Gastrocnemius medialis (tissue), 4 donors: Measurements from ENCODE around the gene ARRDC2.
A peak's percentile ranks its signal among the peaks of the same experiment; 100 is the strongest.

Experiments used
- POLR2A ChIP-seq, 2 donors: fragments of 450-650 bp; IDR thresholded peaks; one replicate each; pipeline ENCODE4 v1.6.1; 2017; ENCODE audit warnings: antibody characterized with exemption in 2 of 2, mild to moderate bottlenecking in 2 of 2, moderate library complexity in 2 of 2
- TF ChIP-seq, protein P1 (sequence below), 5 experiments: fragments of 450-650 bp in 3 of 5; fragments of 200-600 bp in 2 of 5; sonication (generic) in 2 of 5; IDR thresholded peaks in 4 of 5; conservative IDR thresholded peaks in 1 of 5; 1 replicate in 4 of 5; 2 replicates in 1 of 5; pipeline ENCODE4 v1.5.1; 2016 to 2019; ENCODE audit warnings: antibody characterized with exemption in 5 of 5, mild to moderate bottlenecking in 3 of 5, moderate library complexity in 3 of 5

- TF ChIP-seq, protein P1, sequence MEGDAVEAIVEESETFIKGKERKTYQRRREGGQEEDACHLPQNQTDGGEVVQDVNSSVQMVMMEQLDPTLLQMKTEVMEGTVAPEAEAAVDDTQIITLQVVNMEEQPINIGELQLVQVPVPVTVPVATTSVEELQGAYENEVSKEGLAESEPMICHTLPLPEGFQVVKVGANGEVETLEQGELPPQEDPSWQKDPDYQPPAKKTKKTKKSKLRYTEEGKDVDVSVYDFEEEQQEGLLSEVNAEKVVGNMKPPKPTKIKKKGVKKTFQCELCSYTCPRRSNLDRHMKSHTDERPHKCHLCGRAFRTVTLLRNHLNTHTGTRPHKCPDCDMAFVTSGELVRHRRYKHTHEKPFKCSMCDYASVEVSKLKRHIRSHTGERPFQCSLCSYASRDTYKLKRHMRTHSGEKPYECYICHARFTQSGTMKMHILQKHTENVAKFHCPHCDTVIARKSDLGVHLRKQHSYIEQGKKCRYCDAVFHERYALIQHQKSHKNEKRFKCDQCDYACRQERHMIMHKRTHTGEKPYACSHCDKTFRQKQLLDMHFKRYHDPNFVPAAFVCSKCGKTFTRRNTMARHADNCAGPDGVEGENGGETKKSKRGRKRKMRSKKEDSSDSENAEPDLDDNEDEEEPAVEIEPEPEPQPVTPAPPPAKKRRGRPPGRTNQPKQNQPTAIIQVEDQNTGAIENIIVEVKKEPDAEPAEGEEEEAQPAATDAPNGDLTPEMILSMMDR (IDR thresholded peaks at IDR 0.05 in 4 of 5, conservative IDR thresholded peaks at IDR 0.05 in 1 of 5) = peak in 1 of 5 experiments; percentile 26
- peak; percentile 40 to 61 for TF ChIP-seq POLR2A (IDR thresholded peaks at IDR 0.05)
Observed at GRCh38 chr19:18031401-18031800, 23.4 kb downstream of the ARRDC2 start.
